ENCODE data around the gene BTRC. TPM values are rescaled to one million over a fixed set of nuclear protein-coding genes. Genes with fewer than 3 reads are reported as not detected.

The BTRC gene
- total RNA-seq, 1 experiment from 2014 or later, result 5.7 TPM

DNA sequence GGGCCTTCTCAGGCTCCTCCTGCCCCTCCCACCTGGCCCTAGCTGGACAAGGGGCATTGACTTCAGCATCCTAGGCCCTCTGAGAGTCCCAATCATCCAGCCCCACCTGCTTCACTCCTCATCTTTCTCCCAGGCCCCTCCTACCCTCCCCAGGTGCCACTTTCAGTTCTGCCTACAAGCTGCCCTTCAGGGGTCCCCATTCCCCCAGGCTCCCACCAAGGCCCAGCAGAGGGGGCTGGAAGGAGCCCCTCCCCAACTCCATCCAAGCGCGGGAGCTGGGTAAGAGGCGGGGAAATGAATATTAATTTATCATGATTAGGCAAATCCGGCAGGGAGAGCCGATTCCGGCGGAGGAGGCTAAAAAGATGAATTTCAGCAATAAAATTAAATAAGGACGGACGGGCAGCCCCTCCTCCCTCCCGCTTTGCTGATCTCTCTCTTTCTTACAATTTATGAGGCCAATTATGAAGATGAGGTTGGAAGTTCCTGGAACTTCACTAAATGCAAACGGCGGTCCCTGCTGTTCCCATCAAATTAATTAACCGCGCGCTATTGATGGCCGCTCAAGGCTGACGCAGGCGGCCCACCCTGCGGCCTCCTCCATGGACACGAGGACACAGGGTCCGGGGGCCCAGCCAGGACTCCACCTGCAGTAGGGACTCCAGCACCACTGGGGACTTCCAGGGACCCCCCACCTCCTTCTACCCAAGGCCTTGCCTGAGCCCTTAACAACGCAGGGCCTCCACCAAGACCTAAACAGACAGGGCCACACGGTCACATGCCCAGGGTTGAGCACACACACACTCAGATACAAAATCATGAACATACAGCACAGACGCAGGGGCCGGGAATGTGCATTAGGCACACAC, 220.2 kb downstream of the BTRC start:
- Histone ChIP-seq H3K9me3 (ENCODE audit: low read length) (no peaks in the 10 kb centered on the region), H3K27me3 (ENCODE audit: low read length) (no peaks in the 10 kb centered on the region), H3K9me2 (replicated peaks; ENCODE audit: low read length) (no peaks in the 10 kb centered on the region), H2AFZ (ENCODE audit: low read length) (no peak overlapping the region), H3K4me2 (ENCODE audit: low read length) (no peak overlapping the region), H3K9ac (ENCODE audit: low read length) (no peak overlapping the region), H3K4me1 (ENCODE audit: insufficient read depth, low read length) (peaks cover 11% of the 10 kb centered on the region; the same call in 1 of the 2 replicates), H3K27ac (ENCODE audit: low read length) (no peak overlapping the region), H3F3A (ENCODE audit: low read length, unreplicated experiment) (no peaks in the 10 kb centered on the region), H3K36me3 (ENCODE audit: low read depth, low read length) (no peaks in the 10 kb centered on the region), H3K4me3 (ENCODE audit: low read length) (no peak overlapping the region), H3K79me2 (ENCODE audit: low read length) (no peaks in the 10 kb centered on the region), H4K20me1 (ENCODE audit: low read length) (no peaks in the 10 kb centered on the region)
- POLR2A ChIA-PET (ENCODE audit: unreplicated experiment), result no interaction called here
- intact Hi-C loops (cut with micrococcal nuclease), result no loop called here
- no peak for DNase-seq
- no TSS peak for BruUV-seq (replicated peaks)
- ATAC-seq, result no peak
- CTCF ChIA-PET, result no interaction called here
- TF ChIP-seq CTCF (conservative IDR thresholded peaks at IDR 0.05; ENCODE audit: low read depth, low read length) (no peak), EZH2 (IDR thresholded peaks at IDR 0.05; ENCODE audit: low read length, unreplicated experiment) (no peak), EZH2phosphoT487 (IDR thresholded peaks at IDR 0.05; ENCODE audit: borderline replicate concordance, low read length) (no peak)

DNA sequence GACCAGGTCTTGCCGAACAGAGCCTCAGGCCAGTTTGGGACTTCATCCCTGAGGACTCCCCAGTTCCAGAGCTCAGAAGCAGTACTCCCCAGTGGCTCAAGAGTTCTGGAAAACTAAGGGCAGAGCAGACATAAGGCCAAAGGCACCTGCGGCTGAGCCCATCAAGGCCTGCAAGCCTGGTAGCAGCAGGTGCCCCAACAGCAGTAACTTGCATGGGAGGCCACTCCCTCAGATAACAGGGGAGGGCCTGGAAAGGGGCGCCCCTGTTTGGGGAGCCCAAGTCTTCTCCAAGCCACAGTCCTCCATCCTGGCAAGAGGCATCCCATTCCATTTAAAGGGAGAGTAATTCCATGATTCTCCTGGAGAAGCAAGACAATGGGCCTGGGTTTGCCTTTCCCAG, 221.1 kb downstream of the BTRC start:
- H3K9ac ChIP-seq (ENCODE audit: low read length), result no peak overlapping the region
- DNase-seq, result no peak
- BruUV-seq (replicated peaks), result no TSS peak
- no peaks in the 10 kb centered on the region for H3K9me3 ChIP-seq (ENCODE audit: low read length)
- no peaks in the 10 kb centered on the region for H3K27me3 ChIP-seq (ENCODE audit: low read length)
- peaks cover 6% of the 10 kb centered on the region; the same call in 1 of the 2 replicates for H3K4me1 ChIP-seq (ENCODE audit: insufficient read depth, low read length)
- H3K79me2 ChIP-seq (ENCODE audit: low read length), result no peaks in the 10 kb centered on the region
- H3F3A ChIP-seq (ENCODE audit: low read length, unreplicated experiment), result no peaks in the 10 kb centered on the region
- intact Hi-C loops (cut with micrococcal nuclease), result no loop called here
- H3K27ac ChIP-seq (ENCODE audit: low read length), result no peak overlapping the region
- no peaks in the 10 kb centered on the region for H3K9me2 ChIP-seq (replicated peaks; ENCODE audit: low read length)
- H2AFZ ChIP-seq (ENCODE audit: low read length), result no peak overlapping the region
- no peak for ATAC-seq
- no peak overlapping the region for H3K4me2 ChIP-seq (ENCODE audit: low read length)
- ChIA-PET POLR2A (ENCODE audit: unreplicated experiment) (no interaction called here), CTCF (no interaction called here)
- H4K20me1 ChIP-seq (ENCODE audit: low read length), result no peaks in the 10 kb centered on the region
- no peak overlapping the region for H3K4me3 ChIP-seq (ENCODE audit: low read length)
- H3K36me3 ChIP-seq (ENCODE audit: low read depth, low read length), result no peaks in the 10 kb centered on the region
- TF ChIP-seq EZH2 (IDR thresholded peaks at IDR 0.05; ENCODE audit: low read length, unreplicated experiment), result no peak
- no peak for TF ChIP-seq CTCF (conservative IDR thresholded peaks at IDR 0.05; ENCODE audit: low read depth, low read length)
- TF ChIP-seq EZH2phosphoT487 (IDR thresholded peaks at IDR 0.05; ENCODE audit: borderline replicate concordance, low read length), result no peak

DNA sequence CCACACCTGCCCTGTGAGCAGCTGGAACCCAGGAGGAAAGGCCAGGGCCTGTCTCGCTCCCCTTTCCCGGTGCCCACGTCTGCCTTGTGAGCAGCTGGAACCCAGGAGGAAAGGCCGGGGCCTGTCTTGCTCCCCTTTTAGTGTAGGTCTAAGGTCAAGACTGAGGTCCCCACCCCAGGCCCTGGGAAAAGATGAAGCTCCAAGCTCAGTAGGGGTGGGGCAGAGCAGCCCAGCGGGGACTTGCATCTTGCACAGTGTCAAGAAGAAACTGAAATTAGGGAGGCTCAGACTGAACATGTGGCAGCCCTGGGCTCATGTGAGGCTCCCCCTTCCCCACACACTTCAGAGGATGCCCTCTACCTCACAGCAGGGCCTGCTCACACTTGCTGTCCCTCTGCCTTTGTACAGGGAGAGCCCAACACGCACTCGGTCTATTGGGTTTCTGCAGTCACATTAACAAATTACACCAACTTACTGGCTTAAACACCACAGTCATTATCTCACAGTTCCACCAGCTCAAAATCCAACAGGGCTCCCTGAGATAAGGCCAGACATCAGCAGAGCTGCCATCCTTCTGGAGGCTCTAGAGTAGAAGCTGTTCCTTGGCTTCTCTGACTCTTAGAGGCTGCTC, 221.7 kb downstream of the BTRC start:
- TF ChIP-seq EZH2phosphoT487 (IDR thresholded peaks at IDR 0.05; ENCODE audit: borderline replicate concordance, low read length) (no peak), EZH2 (IDR thresholded peaks at IDR 0.05; ENCODE audit: low read length, unreplicated experiment) (no peak), CTCF (conservative IDR thresholded peaks at IDR 0.05; ENCODE audit: low read depth, low read length) (no peak)
- ATAC-seq (no peak), DNase-seq (no peak)
- no peaks in the 10 kb centered on the region for H3F3A ChIP-seq (ENCODE audit: low read length, unreplicated experiment)
- ChIA-PET CTCF (interaction anchor here (0.6 kb wide), 1 partner anchor 337 kb away, joined by 5 read pairs; no protein-coding TSS in a partner anchor), POLR2A (ENCODE audit: unreplicated experiment) (no interaction called here)
- peaks cover 3% of the 10 kb centered on the region; the same call in 1 of the 2 replicates for H3K4me1 ChIP-seq (ENCODE audit: insufficient read depth, low read length)
- intact Hi-C loops (cut with micrococcal nuclease), result no loop called here
- no TSS peak for BruUV-seq (replicated peaks)
- no peaks in the 10 kb centered on the region for H3K27me3 ChIP-seq (ENCODE audit: low read length)
- H4K20me1 ChIP-seq (ENCODE audit: low read length), result no peaks in the 10 kb centered on the region
- H3K4me3 ChIP-seq (ENCODE audit: low read length), result no peak overlapping the region
- no peak overlapping the region for H3K9ac ChIP-seq (ENCODE audit: low read length)
- no peak overlapping the region for H2AFZ ChIP-seq (ENCODE audit: low read length)
- no peaks in the 10 kb centered on the region for H3K9me3 ChIP-seq (ENCODE audit: low read length)
- H3K79me2 ChIP-seq (ENCODE audit: low read length), result no peaks in the 10 kb centered on the region
- no peak overlapping the region for H3K4me2 ChIP-seq (ENCODE audit: low read length)
- no peak overlapping the region for H3K27ac ChIP-seq (ENCODE audit: low read length)
- no peaks in the 10 kb centered on the region for H3K9me2 ChIP-seq (replicated peaks; ENCODE audit: low read length)
- H3K36me3 ChIP-seq (ENCODE audit: low read depth, low read length), result no peaks in the 10 kb centered on the region

Data from PC-3 (cell line).